ENCODE data around the gene TOR4A.
"Not testable (repeated sequence)": the region's sequence is repeated elsewhere in the genome, so short reads cannot be mapped to it uniquely, and the experiment has no call there.

The TOR4A gene

DNA sequence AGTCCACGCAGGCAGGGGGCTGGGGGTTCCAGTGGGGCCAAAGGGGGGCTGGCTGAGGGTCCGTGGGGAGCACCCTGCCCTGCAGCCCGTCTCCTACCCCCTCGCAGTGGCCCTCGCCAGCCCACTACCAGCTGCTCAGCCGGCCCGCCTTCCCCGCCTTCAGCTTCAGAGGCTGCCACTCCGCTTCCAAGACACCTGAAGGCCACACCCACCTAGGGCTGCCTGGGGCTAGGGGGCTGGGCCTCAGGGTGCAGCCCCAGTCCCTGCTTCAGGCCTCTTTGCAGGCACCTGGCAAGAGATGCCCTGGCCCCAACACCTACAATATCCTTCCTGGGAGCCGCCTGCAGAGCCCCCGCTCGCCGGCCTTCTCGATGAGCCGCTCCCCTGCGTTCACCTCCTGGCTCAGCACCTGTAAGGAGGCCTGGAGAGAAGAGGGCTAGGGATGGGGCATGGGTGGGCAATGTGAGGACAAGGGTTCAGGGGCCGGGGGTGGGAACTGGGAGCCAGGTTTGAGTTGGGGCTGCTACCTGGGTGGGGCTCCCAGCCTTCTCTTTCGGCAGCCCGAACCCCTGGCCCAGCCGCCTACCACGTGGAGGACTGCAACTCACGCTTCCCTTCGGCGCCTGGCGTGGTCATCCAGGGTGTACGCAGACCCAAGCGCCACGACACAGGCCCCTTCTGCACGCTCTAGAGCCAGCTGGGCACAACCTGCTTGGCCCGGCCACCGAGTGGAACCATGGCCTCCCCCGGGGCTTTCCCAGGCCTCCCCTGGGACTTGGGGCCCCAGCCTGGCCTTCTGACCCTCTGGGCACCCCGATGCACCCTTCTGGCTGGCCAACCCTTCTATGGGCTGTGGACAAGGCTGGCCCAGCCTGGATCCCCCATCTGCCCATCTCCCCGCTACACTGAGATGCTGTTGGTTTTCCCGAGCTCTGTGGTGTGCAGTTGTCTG, 24.7 kb upstream of the TOR4A start:
- DNase-seq (ENCODE audit: low spot score) = no peak

DNA sequence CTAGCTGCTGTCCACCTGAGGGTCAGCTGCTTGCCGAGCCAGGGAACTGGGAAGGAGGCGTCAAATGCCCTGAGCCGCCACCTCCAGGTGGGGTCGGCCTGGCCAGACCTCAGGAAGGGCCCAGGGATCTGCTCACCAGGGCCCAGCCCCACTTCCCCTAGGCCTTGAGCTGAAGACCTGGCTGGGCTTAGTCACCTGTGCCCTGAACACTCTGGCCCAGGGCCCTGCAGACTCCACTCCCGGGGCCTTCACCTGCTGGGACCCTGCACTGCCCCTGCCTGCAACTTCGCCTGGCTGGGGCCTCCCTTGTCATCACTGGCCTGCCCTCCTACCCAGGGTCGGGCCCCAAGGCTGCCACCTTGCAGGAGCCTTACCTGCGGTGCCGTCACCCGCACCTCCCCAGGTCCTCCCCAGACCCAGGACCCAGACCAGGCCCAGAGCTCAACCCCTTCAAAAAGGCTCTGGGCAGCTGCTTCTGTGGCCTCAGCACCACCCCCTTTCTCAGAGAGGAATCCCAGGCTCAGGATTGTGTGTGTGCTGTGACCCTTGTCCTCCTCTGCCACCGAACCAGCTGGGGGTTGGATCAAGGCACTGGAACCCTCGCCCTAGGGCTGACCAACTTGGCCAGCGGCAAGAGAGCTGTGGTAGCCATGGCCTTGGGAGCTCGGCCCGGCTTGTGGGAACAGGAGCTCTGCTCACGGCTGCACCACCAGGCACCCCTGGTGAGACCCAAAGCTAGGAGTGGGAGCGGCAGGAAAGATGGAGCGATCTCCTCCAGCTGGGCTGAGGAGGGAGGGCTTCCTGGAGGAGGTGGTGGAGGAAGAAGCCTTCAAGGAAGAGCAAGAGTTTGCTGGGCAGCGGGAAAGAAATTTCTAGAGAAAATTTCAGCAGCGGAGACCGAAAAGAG, 23.6 kb upstream of the TOR4A start:
- DNase-seq (ENCODE audit: low spot score) = peak; percentile 13

DNA sequence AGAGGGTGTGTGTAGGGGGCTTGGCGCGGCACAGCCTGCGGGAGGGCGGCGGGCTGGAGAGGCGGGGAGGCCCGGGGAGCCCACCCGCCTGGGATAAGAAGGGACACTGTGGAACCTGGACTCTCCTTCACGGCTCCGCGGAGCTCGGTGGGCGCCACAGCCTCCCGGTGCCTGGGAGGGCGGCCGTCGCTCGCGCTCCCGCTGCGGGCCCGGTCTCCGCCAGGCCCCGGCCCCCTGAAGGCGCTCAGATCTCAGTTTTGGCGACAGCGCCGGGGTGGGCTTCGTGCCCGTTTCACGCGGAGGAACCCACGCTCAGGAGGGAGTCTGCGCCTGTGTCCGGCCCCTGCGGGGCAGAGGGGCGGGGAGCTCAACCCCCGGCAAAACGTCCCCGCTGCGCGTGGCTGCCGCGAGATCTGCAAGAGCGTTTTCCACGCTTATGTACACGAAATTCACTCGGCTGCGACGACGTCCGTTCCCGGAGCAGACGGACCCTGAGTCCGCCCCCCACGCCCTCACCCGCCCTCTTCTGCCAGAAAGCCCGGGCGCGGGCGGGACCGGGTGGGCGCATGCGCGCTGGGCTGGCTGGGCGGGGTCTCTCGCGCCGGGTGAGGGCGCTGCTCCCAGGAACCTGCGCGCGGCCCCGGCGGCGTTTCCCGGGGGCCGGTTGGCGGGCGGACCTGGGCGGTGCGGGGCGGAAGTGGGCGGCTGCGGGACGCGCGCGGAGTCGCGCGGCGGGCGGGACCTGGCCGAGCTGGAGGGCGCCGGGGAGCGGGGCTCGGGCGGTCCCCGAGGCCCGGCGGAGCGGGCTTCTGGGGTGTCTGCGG, 22.7 kb upstream of the TOR4A start, which contains the start of gene NELFB:
NELFB (plus strand) TSS at position 704 of the 824 bp plus-strand sequence.
- DNase-seq (ENCODE audit: low spot score) = peak; percentile 100

DNA sequence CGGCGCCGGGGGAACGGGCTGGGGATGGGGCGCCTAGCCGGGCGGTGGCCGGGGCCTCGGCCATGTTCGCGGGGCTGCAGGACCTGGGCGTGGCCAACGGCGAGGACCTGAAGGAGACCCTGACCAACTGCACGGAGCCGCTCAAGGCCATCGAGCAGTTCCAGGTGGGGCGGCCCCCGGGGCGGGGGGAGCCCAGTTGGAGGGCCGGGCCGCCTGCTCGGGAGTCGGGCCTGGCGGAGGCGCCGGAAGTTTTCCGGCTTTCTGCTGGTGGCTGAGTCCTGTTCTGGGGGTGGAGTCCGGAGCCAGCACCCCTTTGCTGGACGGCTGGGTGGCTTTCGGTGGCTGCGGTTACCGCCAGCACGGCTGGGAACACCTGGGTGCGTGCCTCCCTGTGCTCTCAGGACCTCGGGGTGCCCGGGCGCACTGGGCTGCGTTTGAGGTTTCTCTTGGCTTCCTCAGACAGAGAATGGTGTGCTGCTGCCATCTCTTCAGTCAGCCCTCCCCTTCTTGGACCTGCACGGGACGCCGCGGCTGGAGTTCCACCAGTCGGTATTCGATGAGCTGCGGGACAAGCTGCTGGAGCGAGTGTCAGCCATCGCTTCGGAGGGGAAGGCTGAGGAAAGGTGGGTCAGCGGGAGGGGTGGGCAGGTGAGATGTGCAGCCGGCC, 21.9 kb upstream of the TOR4A start:
- peak; percentile 35 for DNase-seq (ENCODE audit: low spot score)

DNA sequence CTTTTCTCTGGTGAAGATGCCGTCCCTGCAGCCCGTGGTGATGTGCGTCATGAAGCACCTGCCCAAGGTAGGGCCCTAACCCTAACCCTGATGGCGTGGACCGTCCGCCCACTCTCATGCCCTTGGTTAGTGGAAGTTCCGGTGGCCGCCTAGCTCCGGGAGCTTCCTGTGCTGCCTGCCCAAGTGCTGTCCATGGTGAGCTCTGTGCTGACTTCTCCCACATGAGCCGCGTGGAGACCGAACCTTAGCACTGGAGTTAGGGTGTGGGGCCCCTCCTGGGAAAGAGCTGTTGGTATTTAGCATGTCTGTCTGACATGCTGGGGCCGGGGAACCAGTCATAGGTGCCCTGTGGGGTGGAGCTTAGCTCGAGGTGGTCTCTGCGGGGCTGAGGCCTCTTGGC, 21.2 kb upstream of the TOR4A start:
- DNase-seq (ENCODE audit: low spot score) = no peak

DNA sequence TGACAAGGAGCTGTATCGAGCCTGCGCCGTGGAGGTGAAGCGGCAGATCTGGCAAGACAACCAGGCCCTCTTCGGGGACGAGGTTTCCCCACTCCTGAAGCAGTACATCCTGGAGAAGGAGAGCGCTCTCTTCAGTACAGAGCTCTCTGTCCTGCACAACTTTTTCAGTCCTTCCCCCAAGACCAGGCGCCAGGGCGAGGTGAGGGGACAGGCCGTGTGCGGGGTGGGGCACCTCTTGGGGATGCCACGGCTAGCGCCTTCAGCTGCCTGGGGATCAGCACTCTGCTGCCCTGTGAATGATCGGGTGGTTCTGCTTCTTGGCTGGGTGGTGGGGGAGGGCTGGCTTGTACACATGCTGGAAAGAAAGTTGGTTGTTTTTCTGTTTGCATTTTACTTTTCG, 20.7 kb upstream of the TOR4A start:
- DNase-seq (ENCODE audit: low spot score) = no peak

DNA sequence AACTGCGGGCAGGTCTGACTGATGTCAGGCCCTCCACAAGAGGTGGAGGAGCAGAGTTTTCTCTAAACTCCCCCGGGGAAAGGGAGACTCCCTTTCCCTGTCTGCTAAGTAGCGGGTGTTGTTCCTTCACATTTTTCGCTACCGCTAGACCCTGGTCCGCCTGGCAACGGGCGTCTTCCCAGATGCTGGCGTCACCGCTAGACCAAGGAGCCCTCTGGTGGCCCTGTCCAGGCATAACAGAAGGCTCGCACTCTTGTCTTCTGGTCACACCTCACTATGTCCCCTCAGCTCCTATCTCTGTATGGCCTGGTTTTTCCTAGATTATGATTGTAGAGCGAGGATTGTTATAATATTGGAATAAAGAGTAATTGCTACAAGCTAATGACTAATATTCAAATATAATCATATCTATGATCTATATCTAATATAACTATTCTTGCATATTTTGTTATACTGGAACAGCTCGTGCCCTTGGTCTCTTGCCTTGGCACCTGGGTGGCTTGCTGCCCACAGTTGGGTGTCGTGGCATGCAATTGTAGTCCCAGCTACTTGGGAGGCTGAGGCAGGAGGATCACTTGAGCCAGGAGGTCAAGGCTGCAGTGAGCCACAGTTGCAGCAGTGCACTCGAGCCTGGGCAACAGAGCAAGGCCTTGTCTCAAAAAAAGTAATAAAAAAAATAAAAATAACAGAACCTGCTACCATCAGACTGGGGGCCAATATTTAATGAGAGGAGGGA, 15.2 kb upstream of the TOR4A start:
- DNase-seq (ENCODE audit: low spot score) = not testable (repeated sequence)

DNA sequence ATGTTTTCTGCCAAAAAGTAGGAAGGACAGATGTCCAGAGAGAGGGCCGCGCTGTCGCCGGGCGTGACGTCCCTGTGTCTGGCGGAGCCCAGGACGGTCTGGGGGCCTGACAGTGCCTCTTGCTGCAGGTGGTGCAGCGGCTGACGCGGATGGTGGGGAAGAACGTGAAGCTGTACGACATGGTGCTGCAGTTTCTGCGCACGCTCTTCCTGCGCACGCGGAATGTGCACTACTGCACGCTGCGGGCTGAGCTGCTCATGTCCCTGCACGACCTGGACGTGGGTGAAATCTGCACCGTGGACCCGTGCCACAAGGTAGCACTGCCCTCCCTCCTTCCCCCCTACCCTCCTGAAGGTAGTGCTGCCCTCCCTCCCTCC, 14.6 kb upstream of the TOR4A start:
- DNase-seq (ENCODE audit: low spot score) = no peak

DNA sequence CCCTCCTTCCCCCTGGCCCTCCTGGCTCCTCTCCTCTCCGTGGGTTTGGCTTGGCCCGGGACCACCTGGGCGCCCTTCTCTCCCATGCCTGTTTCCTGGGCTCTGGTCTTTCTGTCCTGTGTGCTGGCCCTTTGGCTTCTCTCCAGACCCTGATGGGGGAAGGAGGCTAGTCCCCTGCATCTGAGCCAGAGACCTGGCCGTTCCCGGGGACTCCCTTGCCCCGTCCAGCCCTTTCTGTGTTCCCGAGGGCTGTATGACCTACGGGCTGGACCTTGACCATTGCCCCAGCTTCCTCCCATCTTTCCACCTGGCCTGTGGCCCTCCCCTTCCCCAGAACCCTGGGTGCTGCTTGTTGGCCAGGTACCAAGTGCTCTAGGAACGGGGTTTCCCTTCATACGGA, 14.0 kb upstream of the TOR4A start:
- DNase-seq (ENCODE audit: low spot score) = no peak

DNA sequence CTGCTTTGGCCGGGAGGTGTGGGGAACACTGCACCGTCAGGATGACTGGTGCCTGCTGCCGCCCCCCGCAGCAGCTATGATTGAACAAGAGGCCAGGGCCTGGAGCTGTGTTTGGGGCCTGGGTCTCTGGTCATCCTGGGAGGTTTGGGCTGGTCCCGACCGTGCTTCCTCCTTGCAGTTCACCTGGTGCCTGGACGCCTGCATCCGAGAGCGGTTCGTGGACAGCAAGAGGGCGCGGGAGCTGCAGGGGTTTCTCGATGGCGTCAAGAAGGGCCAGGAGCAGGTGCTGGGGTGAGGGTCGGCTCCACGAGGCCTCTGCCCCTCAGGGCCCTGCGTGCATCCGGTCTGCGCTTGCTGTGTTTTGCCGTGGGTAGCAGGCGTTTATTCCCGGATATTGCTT, 13.5 kb upstream of the TOR4A start:
- no peak for DNase-seq (ENCODE audit: low spot score)

DNA sequence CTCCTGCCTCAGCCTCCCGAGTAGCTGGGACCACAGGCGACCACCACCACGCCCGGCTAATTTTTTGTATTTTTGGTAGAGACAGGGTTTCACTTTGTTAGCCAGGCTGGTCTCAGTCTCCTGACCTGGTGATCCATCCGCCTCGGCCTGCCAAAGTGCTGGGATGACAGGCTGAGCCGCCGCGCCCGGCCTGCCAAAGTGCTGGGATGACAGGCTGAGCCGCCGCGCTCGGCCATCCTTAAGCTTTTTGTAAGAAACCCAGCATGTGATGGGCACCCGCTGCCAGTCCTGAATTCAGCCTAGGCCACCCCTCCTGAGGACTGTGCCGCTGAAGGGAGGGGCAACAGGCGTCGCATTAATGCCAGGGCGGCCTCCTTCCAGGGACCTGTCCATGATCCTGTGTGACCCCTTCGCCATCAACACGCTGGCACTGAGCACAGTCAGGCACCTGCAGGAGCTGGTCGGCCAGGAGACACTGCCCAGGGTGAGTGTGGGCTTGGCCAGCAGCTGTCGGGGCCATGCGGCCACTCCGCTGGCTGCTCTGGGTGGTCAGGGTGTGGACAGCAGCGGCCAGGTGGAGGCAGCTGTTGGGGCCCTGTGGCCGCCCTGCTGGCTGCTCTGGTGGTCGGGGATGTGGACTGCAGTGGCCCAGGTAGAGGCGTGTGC, 11.9 kb upstream of the TOR4A start:
- DNase-seq (ENCODE audit: low spot score) = no peak

DNA sequence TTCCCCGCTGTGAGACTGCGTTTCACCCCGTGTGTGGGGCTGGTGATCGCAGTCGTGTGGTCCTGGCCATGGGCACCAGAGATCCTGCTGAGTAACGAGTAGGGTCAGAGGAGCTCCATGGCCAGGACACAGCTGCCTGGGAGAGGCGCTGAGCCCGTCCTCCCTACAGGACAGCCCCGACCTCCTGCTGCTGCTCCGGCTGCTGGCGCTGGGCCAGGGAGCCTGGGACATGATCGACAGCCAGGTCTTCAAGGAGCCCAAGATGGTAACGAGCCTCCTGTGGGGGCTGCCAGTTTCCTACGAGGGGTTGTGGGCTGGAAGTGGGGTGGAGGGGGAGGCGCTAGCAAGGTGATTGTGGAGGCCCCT, 11.4 kb upstream of the TOR4A start:
- DNase-seq (ENCODE audit: low spot score) = no peak

DNA sequence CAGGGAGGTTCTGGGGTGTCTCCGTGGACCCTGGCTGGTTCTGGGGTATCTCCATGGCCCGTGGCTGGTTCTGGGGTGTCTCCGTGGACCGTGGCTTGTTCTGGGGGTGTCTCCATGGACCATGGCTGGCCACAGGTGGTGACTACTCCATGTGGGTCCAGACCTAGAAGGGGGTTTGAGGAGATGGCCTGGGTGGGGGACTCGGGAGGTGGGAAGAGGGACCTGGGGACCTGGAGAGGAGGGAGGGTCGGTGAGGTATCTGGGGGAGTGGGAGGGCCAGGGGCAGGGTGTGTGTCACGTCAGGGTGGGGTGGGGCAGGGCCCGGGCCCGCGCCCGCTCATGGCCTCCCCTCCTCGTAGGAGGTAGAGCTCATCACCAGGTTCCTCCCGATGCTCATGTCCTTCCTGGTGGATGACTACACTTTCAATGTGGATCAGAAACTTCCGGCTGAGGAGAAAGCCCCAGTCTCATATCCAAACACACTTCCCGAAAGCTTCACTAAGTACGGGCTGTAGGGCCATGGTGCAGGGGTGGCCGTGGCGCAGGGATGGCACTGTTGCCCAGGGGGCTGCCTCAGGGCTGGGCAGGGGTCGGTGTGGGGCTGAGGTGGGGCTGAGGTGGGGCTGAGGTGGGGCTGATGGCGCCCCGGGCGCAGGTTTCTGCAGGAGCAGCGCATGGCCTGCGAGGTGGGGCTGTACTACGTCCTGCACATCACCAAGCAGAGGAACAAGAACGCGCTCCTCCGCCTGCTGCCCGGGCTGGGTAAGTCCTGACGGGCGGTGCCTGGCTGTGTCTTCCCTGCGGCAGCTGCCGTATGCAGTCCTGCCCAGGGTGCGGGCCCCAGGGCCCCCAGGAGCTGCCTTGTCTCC, 10.7 kb upstream of the TOR4A start:
- no peak for DNase-seq (ENCODE audit: low spot score)

DNA sequence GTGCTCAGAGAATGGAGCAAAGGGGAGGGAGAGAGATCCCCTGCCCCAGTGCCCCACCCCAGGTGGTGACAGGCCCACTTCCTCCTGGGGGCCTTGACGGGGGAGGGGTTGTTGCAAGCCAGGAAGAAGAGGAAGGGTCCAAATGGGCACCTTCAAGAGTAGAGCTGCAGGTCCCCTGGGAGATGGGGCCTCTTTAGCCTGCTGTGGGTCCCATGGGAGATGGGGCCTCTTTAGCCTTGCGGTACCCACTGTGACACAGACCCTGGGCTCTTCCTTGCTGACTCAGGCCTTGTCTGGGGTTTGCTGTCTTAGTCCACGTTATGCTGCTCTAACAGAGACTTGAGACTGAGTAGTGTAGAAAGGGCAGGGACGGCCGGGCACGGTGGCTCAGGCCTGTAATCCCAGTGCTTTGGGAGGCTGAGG, 9.6 kb upstream of the TOR4A start:
- DNase-seq (ENCODE audit: low spot score) = no peak

DNA sequence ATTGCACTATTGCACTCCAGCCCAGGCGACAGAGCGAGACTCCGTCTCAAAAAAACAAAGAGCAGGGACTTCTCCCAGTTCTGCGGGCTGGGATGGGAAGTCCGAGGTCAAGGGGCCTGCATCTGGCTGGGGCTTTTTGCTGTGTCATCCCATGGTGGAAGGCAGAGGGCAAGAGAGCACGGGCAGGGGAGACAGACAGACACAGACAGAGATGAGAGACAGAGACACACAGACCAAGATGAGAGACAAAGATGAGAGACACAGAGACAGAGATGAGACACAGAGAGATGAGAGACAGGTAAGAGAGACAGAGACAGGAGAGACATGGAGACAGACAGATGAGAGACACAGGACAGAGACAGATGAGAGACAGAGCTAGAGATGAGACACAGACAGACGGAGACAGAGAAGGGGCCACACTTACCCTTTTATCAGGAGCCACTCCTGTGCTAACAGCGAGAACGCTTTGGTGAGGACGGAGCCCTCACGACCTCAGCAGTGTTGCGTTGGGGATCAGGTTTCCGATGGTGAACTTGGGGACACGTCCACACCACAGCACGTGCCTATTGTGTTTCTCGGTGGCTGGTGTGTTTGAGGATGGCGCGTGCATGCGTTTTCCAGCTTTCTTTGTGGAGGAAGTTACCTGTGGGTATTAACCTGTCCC, 8.9 kb upstream of the TOR4A start:
- no peak for DNase-seq (ENCODE audit: low spot score)

DNA sequence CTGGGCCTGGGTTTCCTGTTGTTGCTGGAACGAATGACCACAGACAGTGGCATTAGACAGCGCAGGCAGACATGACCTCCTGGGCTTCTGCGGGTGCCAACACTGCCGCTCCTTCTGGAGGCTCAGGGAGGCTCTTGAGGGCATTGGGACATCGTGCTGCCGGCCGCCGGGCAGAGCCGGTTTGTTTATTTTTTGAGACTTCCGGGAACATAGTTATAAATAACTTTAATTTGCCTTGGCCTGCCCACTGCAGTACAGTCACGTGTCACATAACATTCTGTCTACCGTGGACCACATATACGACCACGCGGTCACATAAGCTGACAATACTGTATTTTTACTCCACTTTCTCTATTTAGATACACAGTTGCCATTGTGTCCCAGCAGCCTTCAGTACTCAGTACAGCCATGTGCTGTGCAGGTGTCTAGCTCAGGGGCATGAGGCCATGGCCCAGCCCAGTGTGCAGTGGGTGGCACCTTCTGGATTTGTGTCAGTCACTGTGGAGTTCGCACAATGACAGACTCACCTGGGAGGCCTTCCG, 8.2 kb upstream of the TOR4A start:
- peak; percentile 55 for DNase-seq (ENCODE audit: low spot score)

DNA sequence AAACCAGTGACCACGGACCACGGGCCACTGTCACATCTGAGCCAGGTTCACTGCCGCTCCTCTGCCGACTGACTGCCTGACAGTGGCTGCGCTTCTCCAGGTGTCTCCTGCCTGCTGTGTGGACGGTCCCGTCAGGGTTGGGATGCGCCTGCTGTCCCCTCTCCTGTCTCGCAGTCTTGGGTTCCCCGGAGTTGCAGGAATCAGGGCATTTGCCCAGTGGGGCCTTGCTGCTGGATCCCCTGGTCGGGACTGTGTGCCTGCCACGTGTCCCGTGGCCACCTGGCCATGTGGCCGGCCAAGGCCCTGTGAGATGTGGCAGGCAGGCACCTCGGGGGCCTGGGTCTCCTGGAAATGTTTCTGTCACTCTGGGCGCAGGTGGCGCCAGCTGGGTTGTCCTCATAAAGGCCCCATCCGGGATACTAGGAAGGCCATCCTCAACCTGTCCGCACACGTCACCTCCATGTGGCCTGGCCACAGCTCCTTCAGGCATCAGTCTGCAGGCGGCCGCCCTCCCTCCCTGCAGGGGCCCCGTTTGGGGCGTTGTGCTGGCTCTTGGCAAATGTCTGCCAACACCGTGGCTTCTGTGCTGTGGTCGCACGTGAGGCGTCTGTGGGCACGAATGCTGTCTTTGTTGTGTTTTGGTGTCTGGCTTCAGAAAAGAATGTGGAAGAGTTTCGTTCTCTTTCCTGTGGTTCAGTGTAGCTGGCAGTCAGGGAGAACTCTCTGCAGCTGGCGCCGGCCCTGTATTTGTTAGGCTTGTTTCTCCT, 6.4 kb upstream of the TOR4A start:
- no peak for DNase-seq (ENCODE audit: low spot score)

DNA sequence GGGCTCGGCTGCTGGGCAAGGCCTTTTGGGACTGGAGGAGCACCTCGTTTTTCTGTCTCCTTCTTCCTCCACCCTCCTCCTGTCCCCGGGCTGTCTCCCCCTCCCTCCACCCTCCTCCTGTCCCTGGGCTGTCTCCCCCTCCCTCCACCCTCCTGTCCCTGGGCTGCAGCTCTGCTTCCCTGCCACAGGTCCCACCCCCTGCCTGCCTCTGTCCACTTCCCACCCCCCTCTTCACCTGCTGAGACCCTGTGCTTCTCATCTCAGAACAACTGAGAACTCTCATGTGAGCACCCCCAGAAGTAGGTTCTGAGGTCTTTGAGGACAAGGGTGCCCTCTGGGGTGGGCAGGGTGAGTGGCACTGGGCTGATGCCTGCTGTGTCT, 5.8 kb upstream of the TOR4A start:
- DNase-seq (ENCODE audit: low spot score) = no peak
